Right lobe of liver (tissue), 6 donors: ENCODE measurements around the gene RAB3B. TPM values are rescaled to one million over a fixed set of nuclear protein-coding genes. Genes with fewer than 3 reads are reported as not detected.

Source experiments
- ATAC-seq, 4 donors: fragments of 200-7000 bp; cut with Tn5 transposase; one replicate each; pipeline ENCODE4 v1.9.1; 2020; ENCODE audit warnings: mild to moderate bottlenecking in 4 of 4, moderate library complexity in 4 of 4
- DNase-seq, 3 donors: peaks; one replicate each; pipeline ENCODE4 v3.0.0-alpha.2; 2020
- H3K27ac ChIP-seq, 3 donors: fragments of 200-600 bp; one replicate each; pipeline ENCODE4 v1.8.0; 2022
- H3K27me3 ChIP-seq, 2 donors: fragments of 200-600 bp; one replicate each; pipeline ENCODE4 v1.8.0; 2022
- H3K36me3 ChIP-seq, 4 donors: fragments of 200-600 bp; sonication (generic) in 1 of 4; one replicate each; pipeline versions ENCODE4 v1.5.1 to v1.8.0; 2017 to 2022; ENCODE audit warnings: control low read depth in 1 of 4
- H3K4me1 ChIP-seq, 4 donors: fragments of 200-600 bp; sonication (generic) in 1 of 4; one replicate each; pipeline versions ENCODE4 v1.5.1 to v1.8.0; 2017 to 2022; ENCODE audit warnings: control low read depth in 1 of 4
- H3K4me3 ChIP-seq, 3 donors: fragments of 200-600 bp; one replicate each; pipeline ENCODE4 v1.8.0; 2022
- H3K9me3 ChIP-seq, 4 donors: fragments of 200-600 bp; sonication (generic) in 1 of 4; one replicate each; pipeline versions ENCODE4 v1.5.1 to v1.8.0; 2017 to 2022; ENCODE audit warnings: control low read depth in 1 of 4
- POLR2A ChIP-seq: fragments of 450-650 bp; IDR thresholded peaks from one replicate; pipeline ENCODE4 v1.6.1; 2017; ENCODE audit warnings: antibody characterized with exemption, mild to moderate bottlenecking
- WGBS: methylation state at CpG from one replicate; pipeline ENCODE4 v1.1.6; 2018; ENCODE audit warnings: low coverage, low lambda C conversion rate; ENCODE audit not compliant: insufficient coverage; ENCODE audit errors: missing lambda C conversion rate; 5-methylcytosine and 5-hydroxymethylcytosine counted together
- intact Hi-C, 2 donors: fragments of 100-400 bp; cut with DNase I; formaldehyde crosslinking; loops; one replicate each; pipeline versions ENCODE4 v1.11.2 to v1.14.1; 2022
- total RNA-seq, 6 experiments: library from RNA; depleted of rRNA in 2 of 6; stranded (reverse); fragments of >200 nt in 2 of 6; fragmentation: NEBNext Ultra II Directional in 3 of 6; extraction: Animal tissue kit (Norgen Biotek cat#: 25700) in 3 of 6; gene quantifications; one replicate each; pipeline versions ENCODE4 v1.1.0 to v1.2.4, GENCODE V29; 2016 to 2023
- TF ChIP-seq, protein P1 (sequence below), 4 donors: fragments of 200-600 bp in 3 of 4; fragments of 450-650 bp in 1 of 4; IDR thresholded peaks; one replicate each; pipeline versions ENCODE4 v1.5.1 to v1.8.0; 2016 to 2022; ENCODE audit warnings: antibody characterized with exemption in 4 of 4, mild to moderate bottlenecking in 2 of 4
- donor health status: DM: no; HTN: yes; CAD: no.
- donor health status: DM: no; HTN: no; CAD: no.
- donor health status: DM: no; HTN: no; CAD: no.
- donor health status: DM: no; HTN: yes; CAD: no.
- donor health status: DM: no; HTN: yes; CAD: no.

The RAB3B gene
- total RNA-seq, 6 experiments from 2014 or later = 0.05 to 9.7 (median 4.4) TPM

DNA sequence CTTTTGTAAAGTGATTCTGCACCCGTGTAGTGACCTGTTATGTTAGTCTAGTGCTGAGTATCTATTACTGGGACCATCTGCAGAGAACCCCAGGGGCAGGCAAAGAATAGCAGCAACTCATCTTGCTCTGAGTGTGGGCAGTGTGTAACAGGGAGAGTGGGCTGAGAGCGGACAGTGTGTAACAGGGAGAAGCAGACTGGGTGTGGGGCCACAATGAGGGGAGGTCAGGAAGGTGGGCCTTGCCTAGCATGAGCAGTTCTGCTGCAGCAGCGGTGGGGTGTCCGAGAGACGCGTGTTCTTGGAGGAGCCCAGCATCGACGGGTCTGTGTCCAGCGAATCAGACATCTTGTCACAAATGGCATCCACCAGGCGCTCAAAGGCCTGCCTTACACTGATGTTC is 70.8 kb downstream of the RAB3B start:
- H3K27me3 ChIP-seq = no peaks in the 10 kb centered on the region
- H3K4me1 ChIP-seq = no peaks in the 10 kb centered on the region
- intact Hi-C loops = no loop called here
- H3K36me3 ChIP-seq = no peaks in the 10 kb centered on the region
- H3K27ac ChIP-seq = no peak overlapping the region
- no peaks in the 10 kb centered on the region for H3K9me3 ChIP-seq
- no peak for TF ChIP-seq POLR2A
- TF ChIP-seq, protein P1, sequence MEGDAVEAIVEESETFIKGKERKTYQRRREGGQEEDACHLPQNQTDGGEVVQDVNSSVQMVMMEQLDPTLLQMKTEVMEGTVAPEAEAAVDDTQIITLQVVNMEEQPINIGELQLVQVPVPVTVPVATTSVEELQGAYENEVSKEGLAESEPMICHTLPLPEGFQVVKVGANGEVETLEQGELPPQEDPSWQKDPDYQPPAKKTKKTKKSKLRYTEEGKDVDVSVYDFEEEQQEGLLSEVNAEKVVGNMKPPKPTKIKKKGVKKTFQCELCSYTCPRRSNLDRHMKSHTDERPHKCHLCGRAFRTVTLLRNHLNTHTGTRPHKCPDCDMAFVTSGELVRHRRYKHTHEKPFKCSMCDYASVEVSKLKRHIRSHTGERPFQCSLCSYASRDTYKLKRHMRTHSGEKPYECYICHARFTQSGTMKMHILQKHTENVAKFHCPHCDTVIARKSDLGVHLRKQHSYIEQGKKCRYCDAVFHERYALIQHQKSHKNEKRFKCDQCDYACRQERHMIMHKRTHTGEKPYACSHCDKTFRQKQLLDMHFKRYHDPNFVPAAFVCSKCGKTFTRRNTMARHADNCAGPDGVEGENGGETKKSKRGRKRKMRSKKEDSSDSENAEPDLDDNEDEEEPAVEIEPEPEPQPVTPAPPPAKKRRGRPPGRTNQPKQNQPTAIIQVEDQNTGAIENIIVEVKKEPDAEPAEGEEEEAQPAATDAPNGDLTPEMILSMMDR (IDR thresholded peaks at IDR 0.05) = no peak
- DNase-seq = no peak
- no peak for ATAC-seq
- H3K4me3 ChIP-seq = no peak overlapping the region
- 68% methylated on average over 2 of the region's 10 CpGs for WGBS

DNA sequence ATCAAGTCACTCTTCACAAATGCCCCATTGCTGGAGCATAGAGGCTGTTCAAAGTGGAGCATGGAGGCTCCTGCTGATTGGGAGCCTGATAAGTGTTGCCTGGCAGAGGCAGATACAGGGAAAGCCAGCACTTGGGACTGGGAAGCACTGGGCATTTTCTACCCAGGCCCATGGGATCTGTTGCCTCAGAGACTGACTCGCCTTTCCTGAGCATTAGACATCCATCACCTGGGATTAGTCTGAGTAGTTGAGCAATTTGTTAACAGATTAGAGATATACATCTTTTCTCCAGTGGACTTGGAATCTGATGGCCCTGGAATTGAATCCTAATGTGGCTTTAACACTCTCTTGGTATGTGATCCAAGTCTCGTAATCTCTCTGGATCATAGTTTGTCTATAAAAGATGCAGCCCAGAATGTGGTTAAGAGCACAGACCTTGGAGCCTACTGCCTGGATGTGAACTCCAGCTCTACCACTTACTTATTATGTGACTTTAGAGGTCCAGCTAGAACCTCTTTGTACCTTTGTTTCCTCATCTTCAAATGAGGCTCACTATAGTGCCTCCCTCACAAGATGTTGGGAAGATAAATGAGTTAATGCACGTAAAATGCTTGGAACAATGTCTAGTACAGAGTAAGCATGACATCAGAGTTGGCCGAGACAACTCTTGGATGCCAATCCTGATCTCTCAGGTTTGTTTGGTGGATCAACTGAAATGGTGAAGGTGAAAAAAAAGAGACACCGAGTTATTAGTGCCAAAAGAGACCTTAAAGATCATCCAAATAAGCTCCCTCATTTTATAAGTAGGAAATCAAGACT is 73.7 kb downstream of the RAB3B start:
- intact Hi-C loops = no loop called here
- no peaks in the 10 kb centered on the region for H3K4me1 ChIP-seq
- no peaks in the 10 kb centered on the region for H3K27me3 ChIP-seq
- 71% methylated on average over 5 of the region's 5 CpGs for WGBS
- no peak for ATAC-seq
- H3K27ac ChIP-seq = no peak overlapping the region
- H3K36me3 ChIP-seq = no peaks in the 10 kb centered on the region
- TF ChIP-seq, protein P1 (IDR thresholded peaks at IDR 0.05) = no peak
- no peak for TF ChIP-seq POLR2A
- no peak for DNase-seq
- H3K4me3 ChIP-seq = no peak overlapping the region
- no peaks in the 10 kb centered on the region for H3K9me3 ChIP-seq

DNA sequence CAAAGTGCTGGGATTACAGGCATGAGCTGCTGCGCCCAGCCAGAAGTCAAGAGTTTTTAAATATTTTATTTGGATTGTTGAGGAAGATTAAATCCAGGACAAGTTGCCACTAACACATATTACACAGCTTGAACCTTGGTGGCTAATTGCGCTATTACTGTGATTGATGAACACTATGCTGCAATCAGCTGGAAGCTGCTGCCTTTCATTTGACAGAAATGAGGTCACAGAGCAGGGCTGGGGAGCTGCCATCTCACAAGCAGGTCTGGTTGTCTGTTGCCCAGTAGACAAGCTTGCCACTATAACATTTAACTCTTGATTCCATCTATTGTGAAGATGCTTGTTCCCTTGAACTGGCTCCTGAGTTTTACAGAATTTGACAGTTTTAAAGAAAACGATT is 74.5 kb downstream of the RAB3B start:
- intact Hi-C loops = no loop called here
- 69% methylated on average over 3 of the region's 3 CpGs for WGBS
- ATAC-seq = no peak
- Histone ChIP-seq H3K27ac (no peak overlapping the region), H3K4me1 (no peaks in the 10 kb centered on the region), H3K4me3 (no peak overlapping the region), H3K9me3 (no peaks in the 10 kb centered on the region), H3K27me3 (no peaks in the 10 kb centered on the region), H3K36me3 (no peaks in the 10 kb centered on the region)
- TF ChIP-seq POLR2A = no peak
- TF ChIP-seq, protein P1 (IDR thresholded peaks at IDR 0.05) = no peak
- no peak for DNase-seq

DNA sequence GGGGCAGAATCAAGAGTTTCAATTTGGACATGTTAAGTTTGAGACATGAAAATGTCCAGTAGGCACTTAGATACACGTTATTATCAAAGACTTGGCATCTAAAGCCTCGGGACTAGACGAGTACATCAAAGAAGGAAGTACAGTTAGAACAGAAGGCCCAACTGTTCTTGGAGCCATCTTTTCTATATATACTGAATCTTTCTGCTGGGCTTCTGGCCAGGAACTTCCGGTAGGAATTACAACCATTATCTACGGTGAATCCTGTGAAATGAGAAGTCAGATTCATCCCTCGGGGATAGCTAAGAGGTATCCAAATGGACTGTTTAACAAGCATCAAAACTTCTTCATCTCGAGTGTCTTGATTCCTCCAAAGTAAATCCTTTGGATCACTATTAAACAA is 77.6 kb downstream of the RAB3B start:
- no peaks in the 10 kb centered on the region for H3K4me1 ChIP-seq
- H3K27me3 ChIP-seq = no peaks in the 10 kb centered on the region
- no peak overlapping the region for H3K27ac ChIP-seq
- H3K36me3 ChIP-seq = no peaks in the 10 kb centered on the region
- no peaks in the 10 kb centered on the region for H3K9me3 ChIP-seq
- ATAC-seq = no peak
- DNase-seq = no peak
- TF ChIP-seq, protein P1 (IDR thresholded peaks at IDR 0.05) = no peak
- TF ChIP-seq POLR2A = no peak
- 69% methylated on average over 7 of the region's 7 CpGs for WGBS
- intact Hi-C loops = no loop called here
- no peak overlapping the region for H3K4me3 ChIP-seq
